CD4-positive, alpha-beta T cell treated with Interleukin-6 for 4 hours (primary cell): Measurements from ENCODE around the gene RSPRY1.

Source experiments
- DNase-seq: peaks from one replicate; pipeline ENCODE4 v3.0.0-alpha.2; 2020; ENCODE audit warnings: mixed read lengths

RSPRY1 gene

GRCh38 chr16:57152096-57153093 is 33.7 kb upstream of the RSPRY1 start:
- no peak for DNase-seq

GRCh38 chr16:57153841-57154240 is 32.3 kb upstream of the RSPRY1 start:
- no peak for DNase-seq

- DNase-seq: no peak
Measured at GRCh38 chr16:57155702-57156350, 30.3 kb upstream of the RSPRY1 start.

- no peak for DNase-seq
Measured at GRCh38 chr16:57156351-57156703, 29.8 kb upstream of the RSPRY1 start.

- DNase-seq: no peak
Measured at GRCh38 chr16:57157533-57157932, 28.6 kb upstream of the RSPRY1 start.

- DNase-seq: no peak
Measured at GRCh38 chr16:57159447-57159846, 26.7 kb upstream of the RSPRY1 start.

- no peak for DNase-seq
Measured at GRCh38 chr16:57163842-57164241, 22.3 kb upstream of the RSPRY1 start.

GRCh38 chr16:57165483-57165882 is 20.6 kb upstream of the RSPRY1 start:
- DNase-seq: no peak

GRCh38 chr16:57165938-57166337 is 20.2 kb upstream of the RSPRY1 start:
- no peak for DNase-seq

GRCh38 chr16:57166451-57166850 is 19.7 kb upstream of the RSPRY1 start:
- no peak for DNase-seq

- DNase-seq: no peak
Measured at GRCh38 chr16:57166951-57167350, 19.2 kb upstream of the RSPRY1 start.

GRCh38 chr16:57167538-57167937 is 18.6 kb upstream of the RSPRY1 start:
- DNase-seq: no peak

- DNase-seq: peak; percentile 26
Measured at GRCh38 chr16:57167953-57168352, 18.2 kb upstream of the RSPRY1 start.

GRCh38 chr16:57169327-57169726 is 16.8 kb upstream of the RSPRY1 start:
- DNase-seq: no peak

GRCh38 chr16:57172721-57173290 is 13.3 kb upstream of the RSPRY1 start:
- no peak for DNase-seq

GRCh38 chr16:57175896-57176295 is 10.2 kb upstream of the RSPRY1 start:
- no peak for DNase-seq

- DNase-seq: no peak
Measured at GRCh38 chr16:57178196-57178595, 7.9 kb upstream of the RSPRY1 start.

- DNase-seq: no peak
Measured at GRCh38 chr16:57178793-57179212, 7.3 kb upstream of the RSPRY1 start.

- no peak for DNase-seq
Measured at GRCh38 chr16:57179215-57179828, 6.8 kb upstream of the RSPRY1 start.

- no peak for DNase-seq
Measured at GRCh38 chr16:57184113-57184512, 2.0 kb upstream of the RSPRY1 start.

GRCh38 chr16:57184887-57185445 is 1.2 kb upstream of the RSPRY1 start:
- peak; percentile 2 for DNase-seq

GRCh38 chr16:57185446-57185944 is 634 bp upstream of the RSPRY1 start:
- DNase-seq: peak; percentile 23
